Upper lobe of left lung (tissue), 6 donors: Measurements from ENCODE around the gene NFATC2. TPM values are rescaled to one million over a fixed set of nuclear protein-coding genes. Genes with fewer than 3 reads are reported as not detected.

Experiments used
- ATAC-seq, 2 donors: fragments of 200-7000 bp; cut with Tn5 transposase; one replicate each; pipeline ENCODE4 v1.9.1; 2022; ENCODE audit warnings: mild to moderate bottlenecking in 2 of 2, moderate library complexity in 2 of 2; ENCODE audit not compliant: low FRiP score in 2 of 2
- DNase-seq, 2 donors: peaks; one replicate each; pipeline ENCODE4 v3.0.0-alpha.2; 2019 to 2020
- H3K27ac ChIP-seq, 4 donors: fragments of 200-600 bp; sonication (generic); one replicate each; pipeline ENCODE4 v1.5.1; 2016 to 2019
- H3K27me3 ChIP-seq, 4 donors: fragments of 200-600 bp; sonication (generic); one replicate each; pipeline ENCODE4 v1.5.1; 2017 to 2019
- H3K36me3 ChIP-seq, 4 donors: fragments of 200-600 bp; sonication (generic); one replicate each; pipeline ENCODE4 v1.5.1; 2016 to 2019
- H3K4me1 ChIP-seq, 4 donors: fragments of 200-600 bp; sonication (generic); one replicate each; pipeline ENCODE4 v1.5.1; 2018 to 2019
- H3K4me3 ChIP-seq, 4 donors: fragments of 200-600 bp; sonication (generic); one replicate each; pipeline ENCODE4 v1.5.1; 2017 to 2019; ENCODE audit warnings: mild to moderate bottlenecking in 2 of 4, moderate library complexity in 1 of 4
- H3K9me3 ChIP-seq, 4 donors: fragments of 200-600 bp; sonication (generic); one replicate each; pipeline ENCODE4 v1.5.1; 2018 to 2019
- CTCF ChIP-seq, 6 experiments: fragments of 450-650 bp in 4 of 6; fragments of 200-600 bp in 2 of 6; sonication (generic) in 2 of 6; IDR thresholded peaks; one replicate each; pipeline ENCODE4 v1.5.1; 2016 to 2019; ENCODE audit warnings: antibody characterized with exemption in 6 of 6
- EP300 ChIP-seq, 4 donors: sonication (generic); formaldehyde crosslinking; IDR thresholded peaks; one replicate each; pipeline ENCODE4 v1.5.1; 2017; ENCODE audit warnings: antibody characterized with exemption in 4 of 4, control low read depth in 2 of 4
- POLR2A ChIP-seq, 4 donors: fragments of 450-650 bp; IDR thresholded peaks; one replicate each; pipeline ENCODE4 v1.5.1; 2016 to 2017; ENCODE audit warnings: antibody characterized with exemption in 4 of 4, mild to moderate bottlenecking in 2 of 4
- POLR2AphosphoS5 ChIP-seq, 2 donors: sonication (generic); formaldehyde crosslinking; IDR thresholded peaks; one replicate each; pipeline ENCODE4 v1.5.1; 2017; ENCODE audit warnings: antibody characterized with exemption in 2 of 2
- WGBS, 2 donors: methylation state at CpG; one replicate each; pipeline ENCODE4 v1.1.5; 2017 to 2018; 5-methylcytosine and 5-hydroxymethylcytosine counted together
- total RNA-seq, 6 donors: library from RNA; depleted of rRNA in 4 of 6; stranded (reverse); fragments of >200 nt in 4 of 6; gene quantifications; one replicate each; pipeline versions ENCODE4 v1.1.0 to v1.2.1, GENCODE V29; 2016 to 2021
- donor health status: DM: no; HTN: no; CAD: no; lungs with moderate emphysema.
- donor health status: DM: no; HTN: yes; CAD: no; lungs with severe emphysema.

The NFATC2 gene
- total RNA-seq, 6 donors from 2014 or later, result 5.1 to 28.1 (median 7.6) TPM

GRCh38 chr20:51536116-51537069 is 6.1 kb downstream of the NFATC2 start:
- Histone ChIP-seq H3K4me1 (peaks cover 6 to 20% (median 9%) of the 10 kb centered on the region in 4 donors), H3K9me3 (no peaks in the 10 kb centered on the region), H3K4me3 (no peak overlapping the region), H3K36me3 (no peaks in the 10 kb centered on the region), H3K27me3 (no peaks in the 10 kb centered on the region), H3K27ac (no peak overlapping the region)
- DNase-seq (no peak), ATAC-seq (no peak)
- TF ChIP-seq POLR2AphosphoS5 (IDR thresholded peaks at IDR 0.05) (no peak), CTCF (IDR thresholded peaks at IDR 0.05) (no peak), POLR2A (IDR thresholded peaks at IDR 0.05) (no peak), EP300 (IDR thresholded peaks at IDR 0.05) (no peak)
- 63 to 64% methylated on average over 6 of the region's 6 CpGs for WGBS, 2 donors

- H3K27ac ChIP-seq, result no peak overlapping the region
- TF ChIP-seq EP300 (IDR thresholded peaks at IDR 0.05) (no peak), POLR2AphosphoS5 (IDR thresholded peaks at IDR 0.05) (no peak), POLR2A (IDR thresholded peaks at IDR 0.05) (no peak), CTCF (IDR thresholded peaks at IDR 0.05) (no peak)
- H3K4me1 ChIP-seq, result peaks cover under 1 to 12% (median 3%) of the 10 kb centered on the region in 4 donors
- DNase-seq (no peak), ATAC-seq (no peak)
- no peaks in the 10 kb centered on the region for H3K36me3 ChIP-seq
- no peaks in the 10 kb centered on the region for H3K9me3 ChIP-seq
- WGBS, 2 donors, result 79 to 83% methylated on average over 2 of the region's 2 CpGs
- no peaks in the 10 kb centered on the region for H3K27me3 ChIP-seq
- H3K4me3 ChIP-seq, result no peak overlapping the region
These were observed 6.8 kb downstream of the NFATC2 start for GRCh38 chr20:51535674-51536073.

- Histone ChIP-seq H3K4me3 (no peak overlapping the region), H3K36me3 (no peaks in the 10 kb centered on the region), H3K9me3 (no peaks in the 10 kb centered on the region), H3K4me1 (peaks cover 0 to 12% (median 3%) of the 10 kb centered on the region in 4 donors), H3K27me3 (no peaks in the 10 kb centered on the region), H3K27ac (no peak overlapping the region)
- no peak for TF ChIP-seq CTCF (IDR thresholded peaks at IDR 0.05)
- no peak for TF ChIP-seq POLR2AphosphoS5 (IDR thresholded peaks at IDR 0.05)
- no peak for TF ChIP-seq POLR2A (IDR thresholded peaks at IDR 0.05)
- no peak for TF ChIP-seq EP300 (IDR thresholded peaks at IDR 0.05)
- no peak for ATAC-seq
- DNase-seq, result no peak
- 71 to 81% methylated on average over 4 of the region's 4 CpGs for WGBS, 2 donors
These were observed 7.5 kb downstream of the NFATC2 start for GRCh38 chr20:51535075-51535386.

GRCh38 chr20:51533291-51534172 is 9.0 kb downstream of the NFATC2 start:
- Histone ChIP-seq H3K9me3 (no peaks in the 10 kb centered on the region), H3K27me3 (no peaks in the 10 kb centered on the region), H3K4me1 (peaks cover 0 to 27% (median 3%) of the 10 kb centered on the region in 4 donors), H3K27ac (peak overlapping the region in 2 of 4 donors; percentile 54 to 70), H3K36me3 (no peaks in the 10 kb centered on the region), H3K4me3 (no peak overlapping the region)
- peak in 1 of 2 donors; percentile 48 for DNase-seq
- TF ChIP-seq POLR2A (IDR thresholded peaks at IDR 0.05), result no peak
- ATAC-seq, result no peak
- 90 to 91% methylated on average over 17 to 19 of the region's 19 CpGs for WGBS, 2 donors

GRCh38 chr20:51532577-51533191 is 9.8 kb downstream of the NFATC2 start:
- Histone ChIP-seq H3K9me3 (no peaks in the 10 kb centered on the region), H3K4me1 (peaks cover 0 to 27% (median 3%) of the 10 kb centered on the region in 4 donors), H3K36me3 (no peaks in the 10 kb centered on the region), H3K27ac (peak overlapping the region in 3 of 4 donors; percentile 34 to 70 (median 54)), H3K4me3 (no peak overlapping the region), H3K27me3 (no peaks in the 10 kb centered on the region)
- WGBS, 2 donors, result 64 to 74% methylated on average over 17 to 23 of the region's 24 CpGs
- ATAC-seq (peak; percentile 7 to 60), DNase-seq (peak; percentile 25 to 79)
- no peak for TF ChIP-seq POLR2A (IDR thresholded peaks at IDR 0.05)
- no peak for TF ChIP-seq EP300 (IDR thresholded peaks at IDR 0.05)
- no peak for TF ChIP-seq CTCF (IDR thresholded peaks at IDR 0.05)
- no peak for TF ChIP-seq POLR2AphosphoS5 (IDR thresholded peaks at IDR 0.05)
